ENCODE measurements around the gene PRR30. TPM values are rescaled to one million over a fixed set of nuclear protein-coding genes. Genes with fewer than 3 reads are reported as not detected.

Gene PRR30
- polyA plus RNA-seq, 2 of the 4 experiments (the other 2 are of a cell fraction), result not detected

- no peak for TF ChIP-seq USF2 (IDR thresholded peaks at IDR 0.05)
- no peak for TF ChIP-seq CTCF (IDR thresholded peaks at IDR 0.05)
- TF ChIP-seq RAD21 (conservative IDR thresholded peaks at IDR 0.05 in 1 of 2, IDR thresholded peaks at IDR 0.05 in 1 of 2), result no peak
- no peak for TF ChIP-seq PBX3 (IDR thresholded peaks at IDR 0.05)
- no peak for TF ChIP-seq RNF2 (IDR thresholded peaks at IDR 0.05; ENCODE audit: borderline replicate concordance, low read depth)
- TF ChIP-seq CBX8 (IDR thresholded peaks at IDR 0.05), result no peak
- TF ChIP-seq BHLHE40 (IDR thresholded peaks at IDR 0.05; ENCODE audit: low read depth, low read length), result no peak
- no peak for TF ChIP-seq ATOH8 (CRISPR knock-in tag; IDR thresholded peaks at IDR 0.05; ENCODE audit: low read depth)
- no peak for TF ChIP-seq REST (IDR thresholded peaks at IDR 0.05)
- no peak for TF ChIP-seq ZNF302 (CRISPR knock-in tag; IDR thresholded peaks at IDR 0.05)
- no peak for TF ChIP-seq KDM5A (IDR thresholded peaks at IDR 0.05)
- DNase-seq (ENCODE audit: low read depth in 1 of 2, low spot score in 1 of 2) (no peak), ATAC-seq (peak; percentile 19 to 31; a peak in 3 of 6 replicates), FAIRE-seq (no peak)
- peak overlapping the region in 1 of 2 experiments; percentile 8; a peak in 2 of 6 replicates for H3K27ac ChIP-seq
- H3K4me1 ChIP-seq, result peaks cover 20% of the 10 kb centered on the region
- ChIA-PET CTCF (interaction anchor here (0.8 to 12.0 kb wide), 13 partner anchors 8 to 208 kb away, joined by 3 to 197 read pairs (median 4); partner anchors contain the start of genes EMILIN1, KHK, PRR30 and TRIM54), POLR2A (no interaction called here)
- H3K4me3 ChIP-seq, result no peak overlapping the region
- 67% methylated on average over 6 of the region's 6 CpGs for WGBS (ENCODE audit: missing lambda C conversion rate)
- H3K4me2 ChIP-seq, result peak overlapping the region; percentile 20
- no peaks in the 10 kb centered on the region for H3K9me3 ChIP-seq
These were observed 45.5 kb downstream of the PRR30 start for GRCh38 chr2:27093430-27094352.

- ATAC-seq (no peak), DNase-seq (ENCODE audit: low read depth in 1 of 2, low spot score in 1 of 2) (no peak), FAIRE-seq (no peak)
- TF ChIP-seq TP53 (CRISPR knock-in tag; IDR thresholded peaks at IDR 0.05) (no peak), RARB (CRISPR knock-in tag; IDR thresholded peaks at IDR 0.05) (no peak), EP300 (IDR thresholded peaks at IDR 0.05) (no peak), BCL3 (IDR thresholded peaks at IDR 0.05) (no peak), SMC3 (IDR thresholded peaks at IDR 0.05) (no peak), RAD21 (conservative IDR thresholded peaks at IDR 0.05 in 1 of 2, IDR thresholded peaks at IDR 0.05 in 1 of 2) (no peak), KDM1A (IDR thresholded peaks at IDR 0.05; ENCODE audit: low read depth) (no peak), ZSCAN20 (CRISPR knock-in tag; IDR thresholded peaks at IDR 0.05) (no peak), MAFK (IDR thresholded peaks at IDR 0.05; ENCODE audit: partially characterized antibody) (peak; percentile 43)
- H3K4me1 ChIP-seq, result peaks cover 20% of the 10 kb centered on the region
- 74% methylated on average over 10 of the region's 10 CpGs for WGBS (ENCODE audit: missing lambda C conversion rate)
- H3K4me2 ChIP-seq, result no peak overlapping the region
- H3K27ac ChIP-seq, result no peak overlapping the region
- ChIA-PET CTCF (interaction anchor here (0.6 to 15.3 kb wide), 13 partner anchors 6 to 209 kb away, joined by 3 to 197 read pairs (median 6); partner anchors contain the start of genes EMILIN1, KHK and TRIM54), POLR2A (no interaction called here)
- H3K4me3 ChIP-seq, result no peak overlapping the region
- no peaks in the 10 kb centered on the region for H3K9me3 ChIP-seq
These were observed 46.3 kb downstream of the PRR30 start for GRCh38 chr2:27092696-27093429.
